ENCODE measurements around the gene ME3. TPM values are rescaled to one million over a fixed set of nuclear protein-coding genes. Genes with fewer than 3 reads are reported as not detected.

The ME3 gene
- total RNA-seq, 1 experiment from 2014 or later: 0.30 TPM

DNA sequence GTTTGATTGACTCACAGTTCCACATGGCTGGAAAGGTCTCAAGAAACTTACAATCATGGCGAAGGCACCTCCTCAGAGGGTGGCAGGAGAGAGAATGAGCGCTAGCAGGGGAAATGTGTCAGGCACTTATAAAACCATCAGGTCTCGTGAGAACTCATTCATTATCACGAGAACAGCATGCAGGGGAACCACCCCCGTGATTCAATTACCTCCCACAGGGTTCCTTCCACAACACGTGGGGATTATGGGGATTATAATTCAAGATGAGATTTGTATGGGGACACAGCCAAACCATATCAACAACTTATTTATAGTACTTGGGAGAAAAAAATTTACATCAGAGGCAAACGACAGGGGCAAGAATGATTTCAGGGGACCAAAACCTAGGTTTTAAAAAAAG lies 3.0 kb downstream of the ME3 start:
- Histone ChIP-seq H3K4me2 (ENCODE audit: low read length) (no peak overlapping the region), H3K36me3 (ENCODE audit: control insufficient read depth in 1 of 2, insufficient read depth in 2 of 2, low read length in 2 of 2) (no peaks in the 10 kb centered on the region), H3K4me1 (ENCODE audit: control insufficient read depth in 1 of 2, insufficient read depth in 2 of 2, low read length in 2 of 2) (peaks cover 0 to 9% of the 10 kb centered on the region in 2 experiments; a peak in 3 of 4 replicates), H3K79me2 (ENCODE audit: insufficient read depth, low read length) (no peaks in the 10 kb centered on the region), H3K27me3 (ENCODE audit: insufficient read depth, low read length) (no peaks in the 10 kb centered on the region), H3K9me2 (ENCODE audit: insufficient read depth) (no peaks in the 10 kb centered on the region), H2AFZ (ENCODE audit: low read depth, low read length, poor library complexity, severe bottlenecking) (no peak overlapping the region), H3K9ac (ENCODE audit: low read length) (no peak overlapping the region), H3K9me3 (ENCODE audit: control insufficient read depth in 1 of 2, insufficient read depth in 1 of 2, low read depth in 1 of 2, low read length in 2 of 2) (no peaks in the 10 kb centered on the region), H4K20me1 (ENCODE audit: insufficient read depth) (no peaks in the 10 kb centered on the region), H3K4me3 (replicated peaks in 1 of 2; ENCODE audit: low read depth in 1 of 2, low read length in 2 of 2) (no peak overlapping the region), H3K27ac (ENCODE audit: low read depth, low read length) (no peak overlapping the region)
- DNase-seq (ENCODE audit: low read depth, low spot score) (no peak), ATAC-seq (no peak)
- intact Hi-C loops (cut with micrococcal nuclease): no loop called here
- TF ChIP-seq EGR1 (IDR thresholded peaks at IDR 0.05; ENCODE audit: low read depth) (no peak), ZFX (IDR thresholded peaks at IDR 0.05) (no peak), RAD21 (IDR thresholded peaks at IDR 0.05; ENCODE audit: low read depth) (no peak), CBX3 (IDR thresholded peaks at IDR 0.05; ENCODE audit: low read depth) (no peak), SRF (IDR thresholded peaks at IDR 0.05; ENCODE audit: low read depth) (no peak), SIN3A (IDR thresholded peaks at IDR 0.05; ENCODE audit: low read depth) (no peak), EZH2phosphoT487 (IDR thresholded peaks at IDR 0.05; ENCODE audit: borderline replicate concordance) (no peak), POLR2AphosphoS5 (IDR thresholded peaks at IDR 0.05; ENCODE audit: low read depth, low read length) (no peak), ELF1 (IDR thresholded peaks at IDR 0.05; ENCODE audit: borderline replicate concordance, low read depth) (no peak), EZH2 (IDR thresholded peaks at IDR 0.05) (no peak), CEBPB (IDR thresholded peaks at IDR 0.05; ENCODE audit: low read depth) (no peak)
- TF ChIP-seq, protein P1, sequence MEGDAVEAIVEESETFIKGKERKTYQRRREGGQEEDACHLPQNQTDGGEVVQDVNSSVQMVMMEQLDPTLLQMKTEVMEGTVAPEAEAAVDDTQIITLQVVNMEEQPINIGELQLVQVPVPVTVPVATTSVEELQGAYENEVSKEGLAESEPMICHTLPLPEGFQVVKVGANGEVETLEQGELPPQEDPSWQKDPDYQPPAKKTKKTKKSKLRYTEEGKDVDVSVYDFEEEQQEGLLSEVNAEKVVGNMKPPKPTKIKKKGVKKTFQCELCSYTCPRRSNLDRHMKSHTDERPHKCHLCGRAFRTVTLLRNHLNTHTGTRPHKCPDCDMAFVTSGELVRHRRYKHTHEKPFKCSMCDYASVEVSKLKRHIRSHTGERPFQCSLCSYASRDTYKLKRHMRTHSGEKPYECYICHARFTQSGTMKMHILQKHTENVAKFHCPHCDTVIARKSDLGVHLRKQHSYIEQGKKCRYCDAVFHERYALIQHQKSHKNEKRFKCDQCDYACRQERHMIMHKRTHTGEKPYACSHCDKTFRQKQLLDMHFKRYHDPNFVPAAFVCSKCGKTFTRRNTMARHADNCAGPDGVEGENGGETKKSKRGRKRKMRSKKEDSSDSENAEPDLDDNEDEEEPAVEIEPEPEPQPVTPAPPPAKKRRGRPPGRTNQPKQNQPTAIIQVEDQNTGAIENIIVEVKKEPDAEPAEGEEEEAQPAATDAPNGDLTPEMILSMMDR (IDR thresholded peaks at IDR 0.05 in 2 of 3, conservative IDR thresholded peaks at IDR 0.05 in 1 of 3; ENCODE audit: borderline replicate concordance in 1 of 3, insufficient read depth in 1 of 3, low read depth in 2 of 3, low read length in 2 of 3): no peak
- TF ChIP-seq, protein P2, sequence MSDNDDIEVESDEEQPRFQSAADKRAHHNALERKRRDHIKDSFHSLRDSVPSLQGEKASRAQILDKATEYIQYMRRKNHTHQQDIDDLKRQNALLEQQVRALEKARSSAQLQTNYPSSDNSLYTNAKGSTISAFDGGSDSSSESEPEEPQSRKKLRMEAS (IDR thresholded peaks at IDR 0.05): no peak
- TF ChIP-seq, protein P3, sequence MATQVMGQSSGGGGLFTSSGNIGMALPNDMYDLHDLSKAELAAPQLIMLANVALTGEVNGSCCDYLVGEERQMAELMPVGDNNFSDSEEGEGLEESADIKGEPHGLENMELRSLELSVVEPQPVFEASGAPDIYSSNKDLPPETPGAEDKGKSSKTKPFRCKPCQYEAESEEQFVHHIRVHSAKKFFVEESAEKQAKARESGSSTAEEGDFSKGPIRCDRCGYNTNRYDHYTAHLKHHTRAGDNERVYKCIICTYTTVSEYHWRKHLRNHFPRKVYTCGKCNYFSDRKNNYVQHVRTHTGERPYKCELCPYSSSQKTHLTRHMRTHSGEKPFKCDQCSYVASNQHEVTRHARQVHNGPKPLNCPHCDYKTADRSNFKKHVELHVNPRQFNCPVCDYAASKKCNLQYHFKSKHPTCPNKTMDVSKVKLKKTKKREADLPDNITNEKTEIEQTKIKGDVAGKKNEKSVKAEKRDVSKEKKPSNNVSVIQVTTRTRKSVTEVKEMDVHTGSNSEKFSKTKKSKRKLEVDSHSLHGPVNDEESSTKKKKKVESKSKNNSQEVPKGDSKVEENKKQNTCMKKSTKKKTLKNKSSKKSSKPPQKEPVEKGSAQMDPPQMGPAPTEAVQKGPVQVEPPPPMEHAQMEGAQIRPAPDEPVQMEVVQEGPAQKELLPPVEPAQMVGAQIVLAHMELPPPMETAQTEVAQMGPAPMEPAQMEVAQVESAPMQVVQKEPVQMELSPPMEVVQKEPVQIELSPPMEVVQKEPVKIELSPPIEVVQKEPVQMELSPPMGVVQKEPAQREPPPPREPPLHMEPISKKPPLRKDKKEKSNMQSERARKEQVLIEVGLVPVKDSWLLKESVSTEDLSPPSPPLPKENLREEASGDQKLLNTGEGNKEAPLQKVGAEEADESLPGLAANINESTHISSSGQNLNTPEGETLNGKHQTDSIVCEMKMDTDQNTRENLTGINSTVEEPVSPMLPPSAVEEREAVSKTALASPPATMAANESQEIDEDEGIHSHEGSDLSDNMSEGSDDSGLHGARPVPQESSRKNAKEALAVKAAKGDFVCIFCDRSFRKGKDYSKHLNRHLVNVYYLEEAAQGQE (IDR thresholded peaks at IDR 0.05; ENCODE audit: low read depth): no peak
- TF ChIP-seq, protein P4, sequence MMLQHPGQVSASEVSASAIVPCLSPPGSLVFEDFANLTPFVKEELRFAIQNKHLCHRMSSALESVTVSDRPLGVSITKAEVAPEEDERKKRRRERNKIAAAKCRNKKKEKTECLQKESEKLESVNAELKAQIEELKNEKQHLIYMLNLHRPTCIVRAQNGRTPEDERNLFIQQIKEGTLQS (IDR thresholded peaks at IDR 0.05): no peak
- POLR2A ChIA-PET: no interaction called here
- RAD21 ChIA-PET (ENCODE audit: low non-redundant PET in 1 of 2, low total read pairs in 2 of 2, uncharacterized antibody in 2 of 2, unreplicated experiment in 2 of 2): no interaction called here
- CTCF ChIA-PET: no interaction called here
- no TSS peak for BruUV-seq (replicated peaks)

Data from HCT116 (cell line).